GM12872 (cell line): Measurements from ENCODE around the gene LAMC1.

Experiments
- CTCF ChIP-seq: IDR thresholded peaks from 3 replicates; pipeline ENCODE4 v1.5.1; 2011; ENCODE audit warnings: low read depth, mild to moderate bottlenecking, low read length, moderate library complexity; ENCODE audit not compliant: insufficient read depth

Gene LAMC1

GRCh38 chr1:183065168-183065706 is 42.0 kb downstream of the LAMC1 start:
- no peak for TF ChIP-seq CTCF

DNA sequence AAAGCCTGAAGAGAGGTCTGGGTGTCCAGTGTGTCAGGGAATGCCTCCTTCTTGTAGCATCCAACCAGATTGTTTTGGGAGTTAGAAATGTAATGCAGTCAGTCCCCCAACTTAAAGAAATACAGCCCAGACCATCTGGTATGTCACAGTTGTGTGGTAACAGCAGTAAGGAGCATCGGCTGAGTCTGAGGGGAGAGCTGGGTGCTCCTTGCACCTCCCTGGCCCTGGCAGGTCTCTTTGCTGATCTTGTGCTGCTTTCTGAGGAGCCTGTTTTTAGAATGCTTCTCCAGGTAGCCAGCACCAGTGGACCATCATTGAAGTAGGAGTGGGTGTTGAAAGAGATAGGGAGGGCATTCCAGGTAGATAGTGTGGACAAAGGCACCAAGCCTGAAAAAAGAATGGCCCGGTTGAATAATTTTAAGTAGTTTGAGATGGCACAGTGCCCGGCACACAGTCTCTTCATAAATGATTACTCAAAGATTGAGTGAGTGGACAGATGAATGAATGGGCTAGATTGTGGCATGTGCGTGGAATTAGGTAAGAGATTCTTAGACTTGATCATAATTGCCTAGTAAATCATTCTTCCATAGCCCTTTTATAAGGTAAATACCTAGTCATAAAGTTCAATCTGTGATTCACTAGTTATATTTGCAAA is 46.5 kb downstream of the LAMC1 start:
- no peak for TF ChIP-seq CTCF

DNA sequence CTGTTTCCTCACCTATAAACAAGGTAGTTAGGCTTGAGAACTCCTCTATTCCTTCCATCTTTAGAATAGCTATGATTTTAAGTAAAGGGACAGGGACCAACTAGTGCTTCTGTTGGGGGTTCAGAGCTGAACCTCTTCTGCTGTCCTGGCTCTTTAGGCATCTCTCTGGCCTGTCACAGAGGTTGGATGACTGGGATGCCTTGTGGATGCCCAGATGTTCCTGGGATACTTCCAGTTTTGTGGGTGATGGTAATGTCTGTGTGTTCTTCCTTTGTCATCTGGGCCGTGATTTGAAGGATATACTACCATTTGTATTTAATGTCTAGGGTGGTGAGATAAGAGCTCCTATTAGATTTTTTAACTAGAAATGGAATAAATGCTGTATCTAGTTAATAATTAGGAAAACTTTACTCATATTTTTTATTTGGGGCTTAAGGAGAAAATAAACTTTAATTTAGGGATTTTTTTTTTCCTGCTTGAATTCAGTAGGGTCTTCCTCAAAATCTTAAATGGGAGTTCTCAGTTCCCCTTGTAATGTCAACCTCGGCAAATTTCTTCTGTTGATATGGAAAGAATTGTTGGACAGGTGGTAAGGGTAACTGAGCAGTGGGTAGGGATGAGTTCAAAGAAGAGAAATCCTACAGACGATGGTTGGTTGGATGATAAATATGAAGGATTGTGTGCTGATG is 47.2 kb downstream of the LAMC1 start:
- no peak for TF ChIP-seq CTCF

DNA sequence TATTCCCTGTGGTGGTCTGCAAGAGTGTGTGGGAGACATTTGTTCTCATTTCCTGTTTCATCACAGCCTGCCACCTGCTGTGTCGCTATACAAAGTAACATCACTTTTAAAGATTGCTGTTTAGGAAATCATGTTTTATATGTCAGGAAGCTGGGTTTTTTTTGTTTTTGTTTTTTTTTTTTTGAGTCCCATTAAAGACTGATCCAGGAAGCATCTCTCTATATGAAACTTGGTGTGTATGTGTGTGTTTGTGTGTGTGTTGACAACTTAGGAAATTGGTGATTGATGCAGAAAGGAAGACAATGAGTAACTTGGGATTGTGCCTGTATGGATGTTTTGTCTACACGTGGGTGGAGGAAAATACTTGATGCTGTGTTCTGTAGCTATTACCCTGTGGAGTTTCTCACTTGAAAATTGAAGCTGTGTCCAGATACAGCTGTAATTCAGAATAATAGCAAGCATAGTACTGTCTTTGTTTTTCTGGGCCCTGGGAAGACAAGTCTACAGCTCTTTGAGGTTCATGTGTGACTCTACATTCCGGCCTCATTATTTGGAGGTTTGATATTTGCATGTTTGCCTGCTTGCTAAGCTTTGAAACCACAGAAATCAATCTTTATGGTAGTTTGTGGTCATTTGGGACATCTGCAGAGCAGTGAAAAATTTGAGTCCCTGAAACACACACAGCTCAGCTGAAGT is 47.9 kb downstream of the LAMC1 start:
- no peak for TF ChIP-seq CTCF

- TF ChIP-seq CTCF: no peak
These were observed 50.1 kb downstream of the LAMC1 start for GRCh38 chr1:183073320-183073719.

DNA sequence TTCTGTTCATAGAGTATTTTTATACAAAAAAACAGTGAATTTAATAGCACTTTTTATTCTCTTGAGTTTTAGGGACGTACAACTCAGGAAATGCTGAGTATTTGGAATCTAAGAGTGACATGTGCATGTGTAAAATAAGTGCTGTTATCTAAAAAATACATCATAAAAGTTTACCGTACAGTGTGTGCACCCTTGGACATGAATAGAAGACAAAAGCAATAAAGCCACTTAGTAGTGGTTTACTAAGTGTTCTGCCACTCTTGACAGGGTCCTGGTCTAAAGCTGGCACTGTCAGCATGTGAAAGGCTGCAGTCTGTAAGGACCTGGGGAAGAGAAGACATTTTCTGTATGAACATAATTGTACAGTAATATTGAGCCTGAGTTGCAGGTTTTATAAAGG is 51.0 kb downstream of the LAMC1 start:
- no peak for TF ChIP-seq CTCF

- TF ChIP-seq CTCF: no peak
These were observed 52.6 kb downstream of the LAMC1 start for GRCh38 chr1:183075861-183076260.
